ENCODE data around the gene PCDH9.
"Not testable (repeated sequence)": the region's sequence is repeated elsewhere in the genome, so short reads cannot be mapped to it uniquely, and the experiment has no call there.

Gene PCDH9

GRCh38 chr13:66301006-66301405, 929.1 kb downstream of the PCDH9 start:
- no peak overlapping the region for H3K4me3 ChIP-seq (ENCODE audit: low read depth, low read length)
- no peak for TF ChIP-seq CTCF (IDR thresholded peaks at IDR 0.05; ENCODE audit: low read depth, low read length)

GRCh38 chr13:66296875-66297274, 933.3 kb downstream of the PCDH9 start:
- TF ChIP-seq CTCF (IDR thresholded peaks at IDR 0.05; ENCODE audit: low read depth, low read length) = no peak
- H3K4me3 ChIP-seq (ENCODE audit: low read depth, low read length) = no peak overlapping the region

- TF ChIP-seq CTCF (IDR thresholded peaks at IDR 0.05; ENCODE audit: low read depth, low read length) = no peak
- H3K4me3 ChIP-seq (ENCODE audit: low read depth, low read length) = no peak overlapping the region
These were observed 933.8 kb downstream of the PCDH9 start for GRCh38 chr13:66296328-66296727.

- not testable (repeated sequence) for H3K4me3 ChIP-seq (ENCODE audit: low read depth, low read length)
These were observed 943.3 kb downstream of the PCDH9 start for GRCh38 chr13:66286806-66287205.

GRCh38 chr13:66275416-66275815, 954.7 kb downstream of the PCDH9 start:
- no peak overlapping the region for H3K4me3 ChIP-seq (ENCODE audit: low read depth, low read length)
- no peak for TF ChIP-seq CTCF (IDR thresholded peaks at IDR 0.05; ENCODE audit: low read depth, low read length)

- no peak for TF ChIP-seq CTCF (IDR thresholded peaks at IDR 0.05; ENCODE audit: low read depth, low read length)
- H3K4me3 ChIP-seq (ENCODE audit: low read depth, low read length) = no peak overlapping the region
These were observed 957.1 kb downstream of the PCDH9 start for GRCh38 chr13:66273011-66273410.

- no peak for TF ChIP-seq CTCF (IDR thresholded peaks at IDR 0.05; ENCODE audit: low read depth, low read length)
- H3K4me3 ChIP-seq (ENCODE audit: low read depth, low read length) = no peak overlapping the region
These were observed 963.4 kb downstream of the PCDH9 start for GRCh38 chr13:66266761-66267160.

- H3K4me3 ChIP-seq (ENCODE audit: low read depth, low read length) = no peak overlapping the region
- no peak for TF ChIP-seq CTCF (IDR thresholded peaks at IDR 0.05; ENCODE audit: low read depth, low read length)
These were observed 963.8 kb downstream of the PCDH9 start for GRCh38 chr13:66266348-66266747.
